Cardiac fibroblast (primary cell): ENCODE data around the gene CXCR6.
A peak's percentile ranks its signal among the peaks of the same experiment; 100 is the strongest.

Experiments used
- DNase-seq, 2 donors: peaks; one replicate each; pipeline versions ENCODE4 v3.0.0 to v3.0.0-alpha.2; 2010; ENCODE audit warnings: low read depth in 2 of 2
- H3K4me3 ChIP-seq, 2 donors: replicated peaks in 1 of 2; 1 replicate in 1 of 2; 2 replicates in 1 of 2; pipeline ENCODE4 v1.5.1; 2011; ENCODE audit warnings: low read depth in 2 of 2, low read length in 2 of 2, mild to moderate bottlenecking in 2 of 2, moderate library complexity in 1 of 2
- CTCF ChIP-seq: IDR thresholded peaks from one replicate; pipeline ENCODE4 v1.5.1; 2011; ENCODE audit warnings: low read depth, mild to moderate bottlenecking, low read length, inconsistent platforms

The CXCR6 gene

GRCh38 chr3:45906681-45907407 is 36.4 kb upstream of the CXCR6 start:
- TF ChIP-seq CTCF: peak; percentile 57
- H3K4me3 ChIP-seq: no peak overlapping the region
- DNase-seq: peak; percentile 64 to 72

- no peak overlapping the region for H3K4me3 ChIP-seq
- no peak for TF ChIP-seq CTCF
- peak; percentile 22 to 68 for DNase-seq
Observed at GRCh38 chr3:45907769-45908705, 35.2 kb upstream of the CXCR6 start.

- no peak for TF ChIP-seq CTCF
- no peak overlapping the region for H3K4me3 ChIP-seq
- no peak for DNase-seq
Observed at GRCh38 chr3:45908761-45909160, 34.5 kb upstream of the CXCR6 start.

- no peak for DNase-seq
- H3K4me3 ChIP-seq: no peak overlapping the region
- TF ChIP-seq CTCF: no peak
Observed at GRCh38 chr3:45909542-45909941, 33.7 kb upstream of the CXCR6 start.

- DNase-seq: no peak
- H3K4me3 ChIP-seq: no peak overlapping the region
- no peak for TF ChIP-seq CTCF
Observed at GRCh38 chr3:45910892-45911291, 32.4 kb upstream of the CXCR6 start.

- no peak for DNase-seq
- no peak for TF ChIP-seq CTCF
- H3K4me3 ChIP-seq: no peak overlapping the region
Observed at GRCh38 chr3:45911511-45912226, 31.6 kb upstream of the CXCR6 start.
